Sigmoid colon (tissue), 4 donors: Measurements from ENCODE around the gene CAMTA1.

Experiments
- CTCF ChIP-seq, 4 experiments: fragments of 450-650 bp in 3 of 4; fragments of 200-600 bp in 1 of 4; IDR thresholded peaks; one replicate each; pipeline ENCODE4 v1.5.1; 2016 to 2019; ENCODE audit warnings: antibody characterized with exemption in 4 of 4, mild to moderate bottlenecking in 3 of 4, moderate library complexity in 2 of 4
- EP300 ChIP-seq, 4 donors: sonication (generic); formaldehyde crosslinking; IDR thresholded peaks; one replicate each; pipeline ENCODE4 v1.6.1; 2017; ENCODE audit warnings: antibody characterized with exemption in 4 of 4
- POLR2A ChIP-seq, 2 donors: fragments of 450-650 bp; IDR thresholded peaks; one replicate each; pipeline ENCODE4 v1.6.1; 2016; ENCODE audit warnings: antibody characterized with exemption in 2 of 2, mild to moderate bottlenecking in 2 of 2, moderate library complexity in 2 of 2

- TF ChIP-seq EP300 (IDR thresholded peaks at IDR 0.05) = no peak
- no peak for TF ChIP-seq CTCF (IDR thresholded peaks at IDR 0.05)
- TF ChIP-seq POLR2A (IDR thresholded peaks at IDR 0.05) = no peak
Observed at GRCh38 chr1:7153464-7153863, 368.2 kb downstream of the CAMTA1 start.
